GM19043 (cell line): ENCODE data around the gene LRMDA.

Source experiments
- ATAC-seq: cut with Tn5 transposase; IDR thresholded peaks from one replicate; pipeline ENCODE4 v1.9.1; 2021; ENCODE audit warnings: low read depth; ENCODE audit not compliant: unreplicated experiment

The LRMDA gene

GRCh38 chr10:76085817-76086167, 654.4 kb downstream of the LRMDA start:
- ATAC-seq: no peak

GRCh38 chr10:76086170-76086760, 654.8 kb downstream of the LRMDA start:
- no peak for ATAC-seq

GRCh38 chr10:76086761-76087639, 655.6 kb downstream of the LRMDA start:
- no peak for ATAC-seq

- no peak for ATAC-seq
Observed at GRCh38 chr10:76088008-76088407, 656.6 kb downstream of the LRMDA start.

GRCh38 chr10:76088980-76089379, 657.6 kb downstream of the LRMDA start:
- no peak for ATAC-seq

- ATAC-seq: no peak
Observed at GRCh38 chr10:76089556-76090180, 658.2 kb downstream of the LRMDA start.

GRCh38 chr10:76091926-76092325, 660.5 kb downstream of the LRMDA start:
- ATAC-seq: no peak

GRCh38 chr10:76106611-76107010, 675.2 kb downstream of the LRMDA start:
- no peak for ATAC-seq

- ATAC-seq: no peak
Observed at GRCh38 chr10:76108563-76109359, 677.3 kb downstream of the LRMDA start.

GRCh38 chr10:76111404-76111803, 680.0 kb downstream of the LRMDA start:
- ATAC-seq: no peak

GRCh38 chr10:76111986-76112825, 680.8 kb downstream of the LRMDA start:
- ATAC-seq: no peak

GRCh38 chr10:76112826-76113150, 681.4 kb downstream of the LRMDA start:
- ATAC-seq: no peak

- no peak for ATAC-seq
Observed at GRCh38 chr10:76113952-76114351, 682.5 kb downstream of the LRMDA start.

GRCh38 chr10:76114581-76115001, 683.2 kb downstream of the LRMDA start:
- no peak for ATAC-seq

GRCh38 chr10:76115131-76115470, 683.7 kb downstream of the LRMDA start:
- ATAC-seq: no peak

- ATAC-seq: no peak
Observed at GRCh38 chr10:76115471-76116155, 684.2 kb downstream of the LRMDA start.

- no peak for ATAC-seq
Observed at GRCh38 chr10:76116523-76116922, 685.1 kb downstream of the LRMDA start.

- no peak for ATAC-seq
Observed at GRCh38 chr10:76117949-76118348, 686.5 kb downstream of the LRMDA start.

GRCh38 chr10:76119036-76119435, 687.6 kb downstream of the LRMDA start:
- ATAC-seq: no peak

- no peak for ATAC-seq
Observed at GRCh38 chr10:76119515-76119914, 688.1 kb downstream of the LRMDA start.
